ENCODE data around the gene VGLL1. TPM values are rescaled to one million over a fixed set of nuclear protein-coding genes. Genes with fewer than 3 reads are reported as not detected.

VGLL1 gene, protein sequence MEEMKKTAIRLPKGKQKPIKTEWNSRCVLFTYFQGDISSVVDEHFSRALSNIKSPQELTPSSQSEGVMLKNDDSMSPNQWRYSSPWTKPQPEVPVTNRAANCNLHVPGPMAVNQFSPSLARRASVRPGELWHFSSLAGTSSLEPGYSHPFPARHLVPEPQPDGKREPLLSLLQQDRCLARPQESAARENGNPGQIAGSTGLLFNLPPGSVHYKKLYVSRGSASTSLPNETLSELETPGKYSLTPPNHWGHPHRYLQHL
- 10 to 100 TPM in 2 of 5 donors, 1 to 10 TPM in 3; 5.1 to 10.9 (median 8.4) TPM for polyA plus RNA-seq (ENCODE audit: insufficient read depth in 1 of 5, insufficient read length in 5 of 5, low replicate concordance in 1 of 5)
- long read RNA-seq, donor 1, transcript VGLL1-201 (5 exons, 1,215 nt) = major isoform, 9 of 16 reads
- long read RNA-seq, donor 1, partial matches to known transcripts = 7 of 16 reads
- long read RNA-seq, donor 1, other reads (novel, unspliced or antisense) = 0 of 16 reads
- long read RNA-seq, donor 2, partial matches to known transcripts = 0 of 1 reads
- long read RNA-seq, donor 2, other reads (novel, unspliced or antisense) = 0 of 1 reads
- long read RNA-seq, donor 3 = 0 reads
- long read RNA-seq, donor 4 = 0 reads
- long read RNA-seq, donor 5, transcript VGLL1-201 (5 exons, 1,215 nt) = major isoform, 5 of 5 reads
- long read RNA-seq, donor 5, partial matches to known transcripts = 0 of 5 reads
- long read RNA-seq, donor 5, other reads (novel, unspliced or antisense) = 0 of 5 reads
- long read RNA-seq, donor 6, partial matches to known transcripts = 0 of 4 reads
- long read RNA-seq, donor 6, other reads (novel, unspliced or antisense) = 0 of 4 reads
- long read RNA-seq, donor 7, partial matches to known transcripts = 0 of 2 reads
- long read RNA-seq, donor 7, other reads (novel, unspliced or antisense) = 0 of 2 reads
- long read RNA-seq, donor 8, partial matches to known transcripts = 0 of 2 reads
- long read RNA-seq, donor 8, other reads (novel, unspliced or antisense) = 0 of 2 reads

GRCh38 chrX:136531951-136532350 lies at the start of gene VGLL1:
TSS of gene VGLL1 (plus strand) at chrX:136532215. CDS start at chrX:136536021, 3,806 bp downstream.
- no peak for DNase-seq

DNA sequence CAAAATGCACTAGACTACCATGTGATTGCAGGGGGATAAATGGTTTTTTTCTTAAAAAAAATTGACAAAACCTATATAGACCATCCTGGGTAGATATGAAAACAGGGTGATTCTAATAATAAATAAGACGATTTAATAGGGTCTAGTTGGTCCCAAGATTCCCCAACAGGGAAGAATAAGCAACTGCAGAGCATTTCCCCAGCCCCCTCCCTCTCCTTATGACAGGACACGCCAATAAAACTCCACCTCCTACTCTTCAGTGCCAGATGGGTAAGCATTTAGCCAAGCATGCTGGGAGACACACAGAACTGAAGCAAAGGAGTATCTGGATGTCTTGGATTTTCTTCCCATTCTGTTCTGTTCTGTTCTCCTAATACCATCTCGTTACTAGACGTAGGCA lies 44.4 kb upstream of the VGLL1 start, which contains the start of gene BRS3:
BRS3 (plus strand) TSS at position 301 of the 400 bp plus-strand sequence. CDS start 168 bp downstream, outside the sequence.
- DNase-seq = no peak

DNA sequence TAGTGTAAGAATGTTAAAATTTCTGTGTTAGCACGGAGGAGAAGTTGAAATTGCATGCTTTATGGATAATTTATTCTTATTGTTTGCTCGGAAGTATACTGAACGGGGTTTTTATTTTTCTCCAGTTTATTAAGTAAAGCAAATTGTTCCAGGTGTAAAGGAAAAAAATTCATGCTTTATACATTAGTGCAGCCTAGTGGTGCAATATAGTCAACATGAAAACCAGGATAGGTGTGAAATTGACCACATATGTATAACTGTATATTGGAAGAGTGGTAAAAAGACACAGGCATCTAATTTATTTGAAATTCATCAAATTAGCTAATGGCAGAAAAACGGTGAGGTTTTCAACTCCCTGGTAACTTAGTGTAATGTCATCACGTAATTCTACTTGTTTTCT lies 43.3 kb upstream of the VGLL1 start:
- DNase-seq = no peak

DNA sequence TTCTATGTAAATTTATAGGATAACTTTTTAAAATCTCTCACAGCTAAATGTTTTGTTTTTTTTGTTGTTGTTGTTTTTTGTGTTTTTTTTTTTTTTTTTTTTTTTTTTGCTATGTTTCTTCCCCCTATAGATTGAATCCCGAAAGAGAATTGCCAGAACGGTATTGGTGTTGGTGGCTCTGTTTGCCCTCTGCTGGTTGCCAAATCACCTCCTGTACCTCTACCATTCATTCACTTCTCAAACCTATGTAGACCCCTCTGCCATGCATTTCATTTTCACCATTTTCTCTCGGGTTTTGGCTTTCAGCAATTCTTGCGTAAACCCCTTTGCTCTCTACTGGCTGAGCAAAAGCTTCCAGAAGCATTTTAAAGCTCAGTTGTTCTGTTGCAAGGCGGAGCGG lies 40.2 kb upstream of the VGLL1 start:
- DNase-seq = no peak

GRCh38 chrX:136493011-136493410 lies 39.0 kb upstream of the VGLL1 start:
- DNase-seq = no peak

- no peak for DNase-seq
Observed at GRCh38 chrX:136495043-136495442, 37.0 kb upstream of the VGLL1 start.

GRCh38 chrX:136496186-136496763 lies 35.7 kb upstream of the VGLL1 start:
- DNase-seq = no peak

- DNase-seq = peak; percentile 87 to 89
Observed at GRCh38 chrX:136496764-136497555, 35.1 kb upstream of the VGLL1 start.

DNA sequence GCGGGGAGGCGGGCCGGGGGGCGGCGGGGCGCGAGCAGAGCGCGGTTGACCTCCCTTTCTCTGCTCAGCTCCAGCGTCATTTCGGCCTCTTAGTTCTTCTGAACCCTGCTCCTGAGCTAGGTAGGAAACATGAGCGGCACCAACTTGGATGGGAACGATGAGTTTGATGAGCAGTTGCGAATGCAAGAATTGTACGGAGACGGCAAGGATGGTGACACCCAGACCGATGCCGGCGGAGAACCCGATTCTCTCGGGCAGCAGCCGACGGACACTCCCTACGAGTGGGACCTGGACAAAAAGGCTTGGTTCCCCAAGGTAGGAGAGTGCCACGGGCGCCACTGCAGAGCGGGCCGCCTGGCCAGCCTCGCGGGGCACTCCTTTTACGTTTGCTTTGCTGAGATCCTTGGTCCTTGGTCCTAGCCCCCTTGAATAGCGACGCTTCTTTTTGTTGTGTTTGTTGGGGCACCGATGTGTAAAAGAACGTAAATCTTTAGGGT lies 34.4 kb upstream of the VGLL1 start, which contains the start of gene HTATSF1:
HTATSF1 (plus strand) TSS at position 37 of the 497 bp plus-strand sequence; CDS start at position 130, 93 bp downstream.
- no peak for DNase-seq

DNA sequence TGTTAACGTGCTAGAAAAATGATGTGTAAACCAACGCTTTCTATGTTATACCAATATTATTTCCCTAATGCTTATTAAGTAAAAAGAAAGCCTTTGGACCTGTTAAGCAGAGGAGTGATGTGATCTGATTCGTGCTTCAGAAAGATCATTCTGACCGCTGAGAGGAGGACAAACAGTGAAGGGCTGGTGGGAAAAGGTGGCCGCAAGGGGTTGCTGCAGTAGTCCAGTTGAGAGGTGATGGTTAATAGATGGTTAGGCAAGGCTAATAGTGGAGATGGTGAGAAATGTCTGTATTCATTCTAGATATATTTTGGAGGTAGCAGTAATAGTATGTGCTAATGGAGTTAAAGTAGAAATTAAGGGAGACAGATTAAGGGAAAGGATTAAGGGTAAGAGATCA lies 12.9 kb upstream of the VGLL1 start:
- no peak for DNase-seq

DNA sequence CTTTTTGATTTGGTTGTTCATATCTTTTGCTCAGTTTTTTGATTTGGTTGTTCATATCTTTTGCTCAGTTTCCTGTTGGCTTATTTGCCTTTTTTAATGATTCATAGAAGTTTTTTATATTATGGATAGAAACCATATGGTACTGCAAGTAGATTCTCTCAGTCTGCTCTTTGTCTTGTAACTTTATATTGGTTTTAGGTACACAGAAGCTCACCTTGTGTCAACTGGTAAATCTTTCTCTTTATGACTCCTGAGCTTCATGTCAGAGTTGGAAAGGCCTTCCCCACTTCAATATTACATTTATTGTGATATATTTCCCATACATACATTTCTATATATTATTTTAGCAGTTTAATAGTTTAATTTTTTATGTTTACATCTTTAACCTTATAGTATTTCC lies 8.2 kb upstream of the VGLL1 start:
- no peak for DNase-seq

DNA sequence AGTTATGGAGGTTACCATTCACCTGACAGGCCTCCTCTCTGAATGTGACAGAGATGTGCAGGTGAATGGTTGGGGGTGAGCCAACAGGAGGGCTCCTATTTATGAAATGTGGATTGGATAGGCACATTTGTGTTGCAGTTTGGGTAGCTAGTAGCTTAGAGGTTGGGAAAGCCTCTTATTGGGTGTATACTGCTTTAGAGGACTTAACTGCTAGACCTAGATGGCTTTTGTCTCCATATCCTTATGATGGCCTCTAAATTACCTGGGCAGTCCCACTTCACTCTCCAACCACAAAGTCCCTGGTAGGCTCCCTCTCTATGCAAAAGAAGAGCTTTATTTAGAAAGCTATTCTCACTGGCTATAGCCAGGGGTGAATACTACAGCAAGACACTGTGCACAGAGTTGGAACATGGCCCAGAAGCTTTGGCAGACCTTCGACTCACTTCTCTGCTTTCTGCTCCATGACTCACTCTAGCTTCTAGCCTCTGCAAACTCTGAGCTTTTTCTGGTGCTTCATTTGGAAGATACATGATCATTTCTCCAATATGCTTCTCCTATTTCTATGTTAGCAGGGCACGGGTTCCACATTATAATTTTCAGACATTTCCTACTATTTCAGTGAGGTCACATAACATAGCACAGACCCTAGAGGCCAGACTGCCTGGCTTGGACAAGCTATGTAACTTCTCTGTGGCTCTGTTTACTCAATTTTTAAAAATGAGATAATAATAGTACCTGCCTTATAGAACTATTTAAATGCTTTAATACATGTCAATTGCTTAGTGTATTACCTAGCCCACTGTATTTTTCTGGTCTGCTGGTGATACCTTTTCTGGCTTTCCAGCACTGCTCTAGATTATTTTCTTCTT lies 6.0 kb upstream of the VGLL1 start:
- peak; percentile 64 to 76 for DNase-seq

- DNase-seq = no peak
Observed at GRCh38 chrX:136528645-136529315, 3.2 kb upstream of the VGLL1 start.

DNA sequence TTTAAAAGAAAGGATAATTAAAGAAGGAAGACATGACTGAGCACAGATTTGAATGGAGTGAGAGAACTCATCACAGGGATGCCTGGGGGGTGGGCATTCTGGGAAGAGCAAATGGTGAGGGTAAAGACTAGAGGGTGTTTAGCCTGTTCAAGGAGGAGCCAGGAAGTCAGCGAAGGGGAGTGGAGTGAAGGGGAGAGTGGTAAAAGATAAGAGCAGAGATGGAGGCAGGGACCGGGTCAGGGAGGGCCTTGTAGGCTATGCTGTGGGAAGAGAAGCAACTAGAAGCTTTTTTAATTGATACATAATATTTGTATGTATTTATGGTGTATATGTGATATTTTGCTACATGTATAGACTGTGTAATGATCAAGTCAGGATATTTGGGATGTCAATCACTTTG lies 2.2 kb upstream of the VGLL1 start:
- DNase-seq = no peak

GRCh38 chrX:136534131-136534530 lies 2.1 kb downstream of the VGLL1 start:
- no peak for DNase-seq

GRCh38 chrX:136538811-136539210 lies 6.8 kb downstream of the VGLL1 start:
- no peak for DNase-seq

DNA sequence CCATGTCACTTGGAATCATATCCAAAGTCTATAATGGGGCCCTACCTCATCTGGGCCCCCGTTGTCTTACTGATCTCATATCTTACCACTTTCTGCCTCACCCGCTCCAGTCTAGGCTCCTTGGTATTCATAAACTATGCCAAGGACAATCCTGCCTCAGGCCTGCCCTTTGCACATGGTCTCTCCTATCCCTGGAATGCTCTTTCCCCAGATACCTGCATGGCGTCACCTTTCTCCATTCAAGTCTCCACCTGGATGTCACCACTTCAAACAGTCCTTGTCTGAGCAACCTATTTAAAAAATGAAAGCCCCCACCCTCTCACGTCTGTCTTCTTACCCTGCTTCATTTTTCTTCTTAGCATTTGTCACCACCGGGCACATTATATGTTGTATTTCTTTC lies 8.2 kb downstream of the VGLL1 start:
- no peak for DNase-seq

GRCh38 chrX:136541294-136541693 lies 9.3 kb downstream of the VGLL1 start:
- DNase-seq = no peak

DNA sequence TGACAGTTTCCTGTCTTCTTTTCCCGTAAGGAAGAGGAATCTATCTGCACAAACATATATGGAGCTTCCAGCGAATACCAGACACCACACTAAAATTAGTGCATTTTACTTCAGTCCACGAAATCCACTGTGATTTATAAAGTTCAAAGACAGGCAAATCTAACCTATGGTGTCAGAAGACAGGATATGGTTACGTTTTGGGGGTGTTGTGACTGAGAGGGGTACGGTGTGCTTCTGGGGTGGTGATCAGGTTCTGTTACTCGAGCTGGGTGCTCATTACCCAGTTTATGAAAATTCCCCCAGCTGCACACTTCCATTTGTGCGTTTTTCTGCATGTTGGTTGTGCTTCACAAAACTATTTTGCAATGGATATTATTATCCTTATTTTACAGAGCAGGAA lies 10.3 kb downstream of the VGLL1 start:
- DNase-seq = no peak

All from right lung (tissue), 10 donors.